ENCODE results near the gene RAP1GDS1.
A peak's percentile ranks its signal among the peaks of the same experiment; 100 is the strongest.
"Not testable (repeated sequence)": the region's sequence is repeated elsewhere in the genome, so short reads cannot be mapped to it uniquely, and the experiment has no call there.

Gene RAP1GDS1

GRCh38 chr4:98260579-98261404 lies at the start of gene RAP1GDS1:
Gene RAP1GDS1 (plus strand): TSS chr4:98261384. CDS start chr4:98261566, 182 bp downstream.
- DNase-seq, result peak; percentile 93

- DNase-seq, result no peak
Measured at GRCh38 chr4:98222306-98222705, 38.9 kb upstream of the RAP1GDS1 start.

- DNase-seq, result no peak
Measured at GRCh38 chr4:98226396-98226795, 34.8 kb upstream of the RAP1GDS1 start.

DNA sequence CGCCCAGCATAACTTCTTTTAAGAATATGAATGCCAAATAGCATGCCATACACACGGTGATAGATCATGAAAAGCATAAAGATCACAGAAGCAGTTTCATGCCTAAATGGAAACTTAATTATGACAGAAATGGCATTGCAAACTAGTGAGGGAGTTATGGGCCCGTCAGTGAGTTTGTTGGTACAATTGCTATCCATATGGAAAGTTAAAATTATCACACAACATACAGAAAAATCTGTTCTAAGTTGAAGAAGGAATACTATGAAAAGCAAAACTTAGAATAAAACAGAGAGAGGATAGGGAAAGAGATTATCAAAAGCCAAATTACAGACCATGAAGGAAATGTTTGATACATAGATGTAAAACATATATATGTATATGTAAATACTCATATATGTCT lies 30.2 kb upstream of the RAP1GDS1 start:
- DNase-seq, result no peak

GRCh38 chr4:98232202-98232601 lies 29.0 kb upstream of the RAP1GDS1 start:
- DNase-seq, result no peak

GRCh38 chr4:98237204-98237603 lies 24.0 kb upstream of the RAP1GDS1 start:
- DNase-seq, result no peak

DNA sequence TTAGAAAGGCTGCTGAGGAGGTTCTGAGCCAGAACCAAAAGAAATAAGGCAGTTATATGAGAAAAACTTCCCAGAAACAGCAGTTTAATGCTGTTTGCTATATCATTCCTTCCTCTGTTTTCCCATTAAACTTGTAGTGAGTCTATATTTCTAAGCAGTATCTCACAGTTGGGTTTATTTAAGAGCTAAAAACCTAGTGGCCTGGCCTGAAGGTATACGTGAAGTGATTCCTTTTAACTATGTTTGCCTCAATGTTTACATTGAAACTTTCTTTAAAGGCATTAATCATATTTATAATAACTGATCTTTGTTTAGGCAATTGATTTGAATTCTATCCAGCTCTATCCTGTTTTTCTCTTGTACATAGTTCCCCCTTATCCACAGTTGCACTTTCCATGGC lies 19.1 kb upstream of the RAP1GDS1 start:
- DNase-seq, result no peak

- DNase-seq, result no peak
Measured at GRCh38 chr4:98242538-98242937, 18.6 kb upstream of the RAP1GDS1 start.

DNA sequence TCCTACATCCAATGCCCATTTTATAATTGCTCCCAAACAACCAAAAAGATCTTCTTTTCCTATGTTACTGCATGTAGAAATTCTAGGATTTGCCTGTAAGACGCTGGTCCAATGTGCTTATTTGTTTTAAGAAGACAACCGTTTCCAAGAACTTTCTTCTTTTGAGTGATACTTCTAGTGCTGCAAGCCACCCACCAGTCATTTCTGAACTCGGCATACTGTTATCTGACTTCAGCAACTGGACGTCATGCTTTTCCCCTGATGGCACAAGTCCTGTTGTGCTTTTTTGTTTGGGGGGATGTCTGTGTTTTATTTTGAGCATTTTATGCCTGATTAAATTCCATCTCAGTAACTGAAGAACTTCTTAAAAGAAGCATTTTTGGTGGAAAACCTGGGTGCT lies 16.0 kb upstream of the RAP1GDS1 start:
- no peak for DNase-seq

- no peak for DNase-seq
Measured at GRCh38 chr4:98248934-98249333, 12.2 kb upstream of the RAP1GDS1 start.

DNA sequence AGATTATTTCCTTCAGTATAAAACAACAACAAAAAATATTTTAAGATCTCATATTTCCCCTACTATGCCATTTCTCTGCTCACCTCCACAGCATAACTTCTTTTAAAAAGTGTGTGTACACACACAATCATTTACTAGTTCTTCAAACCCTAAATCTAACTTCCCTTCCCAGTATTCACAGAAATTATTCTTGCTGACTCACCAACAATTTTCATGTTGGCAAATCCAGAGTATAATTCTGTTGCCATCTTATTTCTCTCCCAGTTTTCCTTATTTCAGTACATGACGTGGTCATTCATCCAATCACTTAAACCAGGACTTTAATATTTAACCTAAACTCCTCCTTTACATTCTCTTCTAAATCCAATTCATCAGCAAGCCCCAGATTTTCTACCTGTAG lies 11.4 kb upstream of the RAP1GDS1 start:
- no peak for DNase-seq

- no peak for DNase-seq
Measured at GRCh38 chr4:98253499-98253898, 7.7 kb upstream of the RAP1GDS1 start.

- DNase-seq, result peak; percentile 53
Measured at GRCh38 chr4:98260047-98260578, 1.1 kb upstream of the RAP1GDS1 start.

DNA sequence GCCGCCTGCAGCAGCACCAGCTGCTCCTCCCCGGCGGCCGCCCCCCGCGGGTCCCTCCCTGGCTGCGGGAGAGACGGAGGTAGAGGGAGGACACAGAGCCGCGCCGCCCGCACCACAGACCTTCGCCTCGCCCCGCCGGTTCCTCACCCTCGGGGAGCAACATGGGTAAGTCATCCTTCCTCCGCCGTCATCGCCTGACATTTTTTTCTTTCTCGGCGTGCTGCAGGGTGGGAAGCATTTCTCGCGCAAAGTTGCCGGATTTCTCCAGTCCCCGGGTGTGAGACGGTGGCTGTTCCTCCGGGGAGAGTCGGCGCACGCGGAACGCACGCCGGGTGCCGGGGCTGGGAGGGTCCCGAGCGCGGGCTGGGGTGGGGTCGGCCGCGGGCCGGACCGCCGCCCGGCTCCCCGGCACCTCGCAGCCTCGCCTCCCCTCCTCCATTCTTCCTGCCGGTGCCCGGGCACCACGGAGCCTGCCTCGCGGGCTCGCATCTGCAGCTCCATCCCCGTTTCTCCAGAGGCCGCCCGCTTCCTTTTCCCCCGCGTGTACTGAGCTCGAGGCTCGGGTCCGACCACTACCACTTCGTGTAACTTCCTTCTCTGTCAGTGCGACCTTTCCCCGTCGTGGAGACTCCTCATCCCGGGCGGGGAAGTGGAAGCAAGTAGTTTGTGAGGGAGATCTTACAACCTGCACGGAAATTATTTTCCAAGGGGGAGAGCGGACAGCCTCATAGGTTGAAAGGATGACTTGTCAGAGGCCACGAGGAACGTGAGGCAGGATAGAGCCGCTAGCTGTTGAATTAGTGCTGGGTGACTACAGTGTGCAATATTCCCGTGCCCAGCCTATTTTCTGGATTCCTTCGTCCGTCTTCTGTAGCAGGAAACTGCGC lies 464 bp downstream of the RAP1GDS1 start:
- DNase-seq, result peak; percentile 52

DNA sequence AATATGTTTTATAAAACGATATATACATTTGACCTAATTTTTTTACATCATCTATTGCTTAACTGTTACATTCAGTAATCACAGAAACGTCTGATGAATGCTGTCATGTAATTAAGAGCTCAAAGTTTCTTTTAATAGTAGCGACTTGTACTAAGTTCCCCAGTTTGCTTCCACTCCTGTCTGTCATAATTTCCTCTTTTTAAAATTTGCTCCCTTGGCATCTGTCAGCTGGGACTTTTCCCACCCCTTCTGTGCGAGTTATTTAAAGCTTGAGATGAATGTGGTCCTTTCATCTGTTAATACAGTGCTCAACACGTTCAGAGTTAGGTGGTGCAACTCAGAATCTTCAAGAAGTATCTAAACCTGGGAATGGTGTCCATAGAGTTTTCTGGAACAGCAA lies 1.2 kb downstream of the RAP1GDS1 start:
- no peak for DNase-seq

DNA sequence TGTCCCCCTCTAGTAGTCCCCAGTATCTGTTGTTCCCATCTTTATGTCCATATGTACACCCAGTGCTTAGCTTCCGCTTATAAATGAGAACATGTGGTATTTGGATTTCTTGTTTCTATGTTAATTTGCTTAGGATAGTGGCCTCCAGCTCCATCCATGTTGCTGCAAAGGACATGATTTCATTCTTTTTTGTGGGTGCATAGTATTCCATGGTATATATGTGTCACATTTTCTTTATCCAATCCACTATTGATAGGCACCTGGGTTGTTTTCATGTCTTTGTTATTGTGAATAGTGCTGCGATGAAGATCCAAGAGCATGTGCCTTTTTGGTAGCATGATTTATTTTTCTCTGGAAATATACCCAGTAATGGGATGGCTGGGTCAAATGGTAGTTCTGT lies 6.3 kb downstream of the RAP1GDS1 start:
- no peak for DNase-seq

GRCh38 chr4:98275145-98275544 lies 14.0 kb downstream of the RAP1GDS1 start:
- no peak for DNase-seq

GRCh38 chr4:98283219-98284189 lies 22.3 kb downstream of the RAP1GDS1 start:
- DNase-seq, result no peak

GRCh38 chr4:98284640-98285046 lies 23.5 kb downstream of the RAP1GDS1 start:
- no peak for DNase-seq

DNA sequence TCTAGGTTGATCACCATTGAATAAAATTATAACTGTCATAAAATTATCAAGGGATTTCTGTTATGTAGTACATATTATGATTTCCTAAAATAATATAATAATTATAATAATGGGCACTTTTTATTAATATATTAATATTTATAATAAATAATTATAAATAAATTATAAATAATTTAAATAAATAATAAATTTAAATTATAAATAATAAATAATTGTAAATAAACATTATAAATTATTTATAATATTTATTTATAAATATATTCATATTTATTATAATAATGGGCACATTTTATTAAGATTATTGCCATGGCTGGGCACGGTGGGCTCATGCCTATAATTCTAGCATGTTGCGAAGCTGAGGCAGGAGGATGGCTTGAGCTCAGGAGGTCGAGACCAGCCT lies 24.5 kb downstream of the RAP1GDS1 start:
- DNase-seq, result no peak

GRCh38 chr4:98287328-98287727 lies 26.1 kb downstream of the RAP1GDS1 start:
- no peak for DNase-seq

DNA sequence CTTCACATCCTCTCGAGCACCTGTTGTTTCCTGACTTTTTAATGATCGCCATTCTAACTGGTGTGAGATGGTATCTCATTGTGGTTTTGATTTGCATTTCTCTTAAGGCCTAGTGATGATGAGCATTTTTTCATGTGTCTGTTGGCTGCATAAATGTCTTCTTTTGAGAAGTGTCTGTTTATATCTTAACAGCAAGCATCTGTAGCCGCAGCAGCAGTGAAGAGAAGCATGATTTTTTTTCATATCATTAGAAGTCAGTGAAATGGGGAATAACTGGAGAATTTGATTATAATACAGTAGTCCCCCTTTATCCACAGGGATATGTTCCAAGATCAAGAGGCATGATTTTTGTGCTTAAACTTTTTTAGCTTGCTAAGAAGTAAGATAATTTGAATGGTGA lies 27.5 kb downstream of the RAP1GDS1 start:
- DNase-seq, result not testable (repeated sequence)

Data from activated CD4-positive, CD25-positive, alpha-beta regulatory T cell treated with anti-CD3 and anti-CD28 coated beads, Interleukin-2, amount 50 U/mL, for 72 hours (primary cell).